T-helper 9 cell (primary cell): Measurements from ENCODE around the gene ARPP19.

ENCODE experiments used
- DNase-seq: peaks from one replicate; pipeline ENCODE4 v3.0.0-alpha.2; 2020

ARPP19 gene

DNA sequence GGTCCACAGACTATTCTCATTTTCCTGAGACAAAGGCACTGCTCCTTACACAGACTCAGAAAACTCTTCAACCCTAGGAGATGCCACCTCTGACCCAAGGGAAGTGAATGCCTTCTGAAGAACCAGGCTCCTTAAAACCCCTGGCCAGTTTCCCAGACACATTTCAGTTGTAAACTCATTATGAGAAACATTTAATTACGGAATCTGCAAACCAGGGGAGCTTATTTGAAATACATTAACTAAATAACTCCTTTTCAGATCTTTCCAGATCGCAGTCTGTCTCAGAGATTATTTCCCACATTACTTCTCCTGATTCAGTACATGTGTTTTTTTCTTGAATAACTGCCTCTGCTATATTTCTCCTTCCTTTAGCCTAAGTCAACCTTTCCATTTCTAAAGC is 57.7 kb downstream of the ARPP19 start:
- no peak for DNase-seq

DNA sequence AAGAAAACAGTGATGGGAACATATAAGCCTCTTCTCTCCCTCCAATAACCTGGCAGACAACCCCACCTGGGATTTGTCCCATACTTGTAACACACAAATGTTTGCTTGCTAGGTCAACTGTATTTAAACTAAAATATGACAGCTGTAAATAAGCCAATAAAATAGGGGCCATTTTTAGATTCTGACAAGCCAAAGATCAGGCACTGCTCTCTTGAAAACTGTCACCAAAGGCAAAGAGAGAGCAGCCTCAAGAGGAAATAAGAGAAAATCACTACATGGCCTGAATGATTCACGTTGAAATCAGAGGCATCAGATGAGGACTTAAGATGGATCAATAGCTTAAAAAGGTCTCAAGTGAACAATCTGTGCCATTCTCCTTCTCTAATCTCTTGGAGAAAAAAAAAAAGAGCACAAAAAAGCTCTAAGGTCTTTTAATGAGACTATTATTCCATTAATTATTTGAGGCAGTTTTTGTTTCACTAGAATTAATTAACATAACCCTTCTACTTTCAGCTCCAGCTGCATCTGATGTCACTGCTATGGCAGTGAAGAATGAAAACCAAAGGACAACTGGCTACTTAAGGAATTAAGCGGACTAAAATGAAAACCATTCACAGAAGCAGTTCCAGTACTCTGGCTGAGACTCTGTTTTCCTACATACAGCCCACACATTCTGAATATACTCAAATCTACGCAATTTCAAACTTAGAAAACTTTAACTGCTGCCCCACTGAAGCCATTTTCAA is 59.2 kb downstream of the ARPP19 start:
- no peak for DNase-seq

DNA sequence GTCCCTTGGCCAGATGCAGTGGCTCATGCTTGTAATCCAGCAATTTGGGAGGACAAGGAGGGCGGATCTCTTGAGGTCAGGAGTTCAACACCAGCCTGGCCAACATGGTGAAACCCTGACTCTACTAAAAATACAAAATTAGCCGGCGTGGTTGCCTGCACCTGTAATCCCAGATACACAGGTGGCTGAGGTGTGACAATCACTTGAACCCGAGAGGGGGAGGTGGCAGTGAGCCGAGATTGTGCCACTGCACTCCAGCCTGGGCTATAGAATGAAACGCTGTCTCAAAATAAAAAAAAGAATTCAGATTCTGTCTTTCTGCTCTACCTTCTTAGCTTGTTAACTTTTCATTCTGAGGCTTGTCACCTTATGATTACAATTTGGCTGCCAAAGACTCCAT is 62.3 kb downstream of the ARPP19 start:
- DNase-seq: no peak

DNA sequence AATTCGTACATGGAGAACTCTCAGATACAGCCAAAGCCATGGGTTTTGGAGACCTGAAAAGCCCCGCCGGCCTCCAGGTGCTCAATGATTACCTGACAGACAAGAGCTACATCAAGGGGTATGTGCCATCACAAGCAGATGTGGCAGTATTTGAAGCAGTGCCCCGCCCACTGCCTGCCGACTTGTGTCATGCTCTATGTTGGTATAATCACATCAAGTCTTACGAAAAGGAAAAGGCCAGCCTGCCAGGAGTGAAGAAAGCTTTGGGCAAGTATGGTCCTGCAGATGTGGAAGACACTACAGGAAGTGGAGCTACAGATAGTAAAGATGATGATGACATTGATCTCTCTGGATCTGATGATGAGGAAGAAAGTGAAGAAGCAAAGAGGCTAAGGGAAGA is 63.7 kb downstream of the ARPP19 start:
- DNase-seq: no peak

DNA sequence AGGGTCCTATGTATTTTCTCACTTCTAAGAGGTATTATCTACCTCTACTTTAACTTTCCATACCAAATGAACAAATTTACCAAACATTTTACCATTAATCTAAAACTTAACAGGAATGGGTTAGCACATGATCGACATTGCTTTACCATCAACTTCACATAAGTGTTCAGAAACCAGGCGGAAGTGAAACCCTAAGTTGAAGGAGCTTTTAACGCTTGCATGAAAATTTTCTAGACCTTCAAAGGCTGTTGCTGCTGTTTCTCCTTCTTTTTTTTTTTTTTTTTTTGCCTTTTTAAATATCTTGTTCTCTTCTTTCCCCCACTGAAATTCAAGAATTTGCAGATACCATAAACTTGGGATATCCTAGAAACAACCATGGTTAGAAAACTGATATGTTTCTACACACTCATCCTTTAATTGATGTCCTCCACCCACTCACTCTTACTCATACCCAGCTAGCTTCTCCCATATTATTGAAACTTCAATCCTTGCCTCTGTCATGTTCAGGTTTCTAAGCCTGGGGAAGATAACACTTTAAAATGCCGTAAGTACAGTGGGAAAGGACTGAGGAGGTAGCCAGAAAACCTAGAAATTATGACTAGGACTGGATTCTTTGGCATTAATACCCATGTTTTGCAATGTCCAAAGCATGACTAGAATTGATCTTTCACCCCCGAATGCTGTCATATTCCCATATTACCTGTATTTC is 64.9 kb downstream of the ARPP19 start:
- no peak for DNase-seq

DNA sequence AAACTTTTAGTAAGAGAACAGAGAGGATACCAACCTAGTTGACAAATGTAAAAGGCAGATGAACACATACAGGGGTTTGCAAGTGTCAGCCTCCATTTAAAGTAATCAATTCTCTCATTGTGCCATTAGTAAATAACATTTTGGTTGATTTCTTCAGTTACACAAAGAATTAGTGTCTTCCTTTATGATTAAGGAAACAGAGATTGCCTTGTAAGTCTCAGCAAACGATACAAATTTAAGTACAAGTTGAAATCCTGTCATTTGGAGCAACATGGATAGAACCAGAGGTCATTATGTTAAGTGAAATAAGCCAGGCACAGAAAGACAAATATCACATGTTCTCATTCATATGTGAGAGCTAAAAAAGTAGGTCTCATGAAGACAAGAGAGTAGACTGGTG is 66.2 kb downstream of the ARPP19 start:
- no peak for DNase-seq

DNA sequence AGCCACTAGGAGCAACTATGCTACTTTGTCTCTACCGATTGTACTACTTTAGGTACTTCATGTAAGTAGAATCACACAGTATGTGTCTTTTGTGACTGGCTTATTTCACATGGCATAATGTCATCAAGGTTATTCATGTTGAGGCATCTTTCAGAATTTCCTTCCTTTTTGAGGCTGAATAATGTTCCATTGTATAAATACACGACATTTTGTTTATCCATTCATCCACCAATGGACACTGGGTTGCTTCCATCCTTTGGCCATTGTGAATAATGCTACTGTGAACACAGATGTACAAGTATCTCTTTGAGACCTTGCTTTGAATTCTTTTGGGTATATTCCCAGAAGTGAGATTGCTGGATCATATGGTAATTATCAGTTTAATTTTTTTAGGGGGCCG is 69.3 kb downstream of the ARPP19 start:
- DNase-seq: no peak

DNA sequence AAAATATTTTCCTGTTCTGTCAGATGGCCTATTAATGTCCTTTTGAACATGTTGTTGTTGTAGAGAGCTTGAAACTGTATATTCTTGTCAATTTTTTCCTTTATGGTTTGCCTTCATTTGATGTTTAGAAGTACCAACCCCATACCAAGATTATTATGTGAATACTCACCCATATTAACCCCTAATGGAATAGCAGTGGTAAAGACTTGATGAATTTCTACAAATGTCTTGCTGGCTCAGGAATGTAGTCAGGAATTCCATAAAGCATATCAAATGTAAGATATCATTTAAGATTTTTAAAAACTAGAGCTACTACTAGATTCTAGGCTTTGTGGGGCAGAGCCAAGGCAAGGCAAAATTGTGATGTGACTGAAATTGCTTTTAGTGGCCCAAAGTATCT is 70.1 kb downstream of the ARPP19 start:
- DNase-seq: no peak
